Mucosa of rectum (tissue), 2 donors: ENCODE data around the gene MICAL3.
"Not testable (repeated sequence)": the region's sequence is repeated elsewhere in the genome, so short reads cannot be mapped to it uniquely, and the experiment has no call there.

Source experiments
- H3K27ac ChIP-seq, 2 donors: one replicate each; pipeline ENCODE4 v1.7.0; 2013; ENCODE audit warnings: inconsistent platforms in 2 of 2, low read depth in 2 of 2, low read length in 2 of 2
- H3K27me3 ChIP-seq, 2 donors: one replicate each; pipeline ENCODE4 v1.7.0; 2013; ENCODE audit warnings: low read length in 2 of 2; ENCODE audit not compliant: control insufficient read depth in 2 of 2, insufficient read depth in 2 of 2
- H3K36me3 ChIP-seq, 2 donors: one replicate each; pipeline ENCODE4 v1.7.0; 2013; ENCODE audit warnings: low read length in 2 of 2; ENCODE audit not compliant: control insufficient read depth in 2 of 2, insufficient read depth in 2 of 2
- H3K4me1 ChIP-seq, 2 donors: one replicate each; pipeline ENCODE4 v1.7.0; 2013; ENCODE audit warnings: low read length in 2 of 2, mild to moderate bottlenecking in 1 of 2; ENCODE audit not compliant: control insufficient read depth in 2 of 2, insufficient read depth in 2 of 2
- H3K4me3 ChIP-seq, 2 donors: one replicate each; pipeline ENCODE4 v1.7.0; 2013; ENCODE audit warnings: low read length in 2 of 2
- H3K9ac ChIP-seq, 2 donors: one replicate each; pipeline ENCODE4 v1.7.0; 2013; ENCODE audit warnings: low read length in 2 of 2, low read depth in 1 of 2, mild to moderate bottlenecking in 1 of 2
- H3K9me3 ChIP-seq, 2 donors: one replicate each; pipeline ENCODE4 v1.7.0; 2013; ENCODE audit warnings: low read length in 2 of 2; ENCODE audit not compliant: control insufficient read depth in 2 of 2
- donor health status: healthy.
- donor health status: Normal muscosa, but diverticular disease.

The MICAL3 gene

DNA sequence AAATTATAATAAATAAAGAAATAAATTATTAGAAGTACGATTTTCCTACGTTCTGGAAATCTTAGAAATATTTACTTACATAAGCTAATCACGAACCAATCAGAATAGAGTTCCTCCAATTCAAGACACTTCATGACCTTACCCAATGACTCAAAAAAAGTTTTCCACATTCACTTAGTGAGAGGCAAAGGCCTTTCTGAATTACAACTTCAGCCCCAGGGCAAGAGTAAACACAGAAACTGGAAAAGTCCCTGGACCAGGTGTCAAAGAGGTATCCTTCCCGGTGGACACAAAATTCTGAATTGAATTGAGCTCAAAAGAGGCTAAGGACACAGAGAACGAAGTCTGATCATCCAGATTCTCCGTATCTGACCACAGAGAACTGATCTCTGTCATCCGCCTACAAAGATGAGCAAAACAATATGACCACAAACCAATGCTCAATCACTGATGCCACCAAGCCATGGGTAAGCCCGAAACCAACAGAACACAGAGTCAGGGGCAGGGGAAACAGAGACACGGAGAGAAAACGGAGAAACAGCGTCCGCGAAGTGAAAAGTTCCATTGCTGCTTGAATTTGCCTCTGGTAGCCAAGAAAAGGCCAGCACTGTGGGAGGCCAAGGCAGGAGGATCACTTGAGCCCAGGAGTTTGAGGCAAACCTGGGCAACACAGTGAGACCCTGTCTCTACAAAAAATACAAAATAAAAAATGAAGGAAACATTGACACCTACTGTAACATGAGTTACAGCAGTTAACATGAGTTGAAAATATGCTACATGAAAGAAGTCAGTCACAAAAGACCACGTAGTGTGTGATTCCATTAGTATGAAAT, 256.9 kb downstream of the MICAL3 start:
- no peak overlapping the region for H3K27ac ChIP-seq
- no peaks in the 10 kb centered on the region for H3K27me3 ChIP-seq
- H3K9me3 ChIP-seq: no peaks in the 10 kb centered on the region
- H3K4me1 ChIP-seq: peaks cover 21 to 25% of the 10 kb centered on the region in 2 donors
- H3K9ac ChIP-seq: no peak overlapping the region
- H3K4me3 ChIP-seq: peak overlapping the region in 1 of 2 donors; percentile 37
- H3K36me3 ChIP-seq: no peaks in the 10 kb centered on the region

DNA sequence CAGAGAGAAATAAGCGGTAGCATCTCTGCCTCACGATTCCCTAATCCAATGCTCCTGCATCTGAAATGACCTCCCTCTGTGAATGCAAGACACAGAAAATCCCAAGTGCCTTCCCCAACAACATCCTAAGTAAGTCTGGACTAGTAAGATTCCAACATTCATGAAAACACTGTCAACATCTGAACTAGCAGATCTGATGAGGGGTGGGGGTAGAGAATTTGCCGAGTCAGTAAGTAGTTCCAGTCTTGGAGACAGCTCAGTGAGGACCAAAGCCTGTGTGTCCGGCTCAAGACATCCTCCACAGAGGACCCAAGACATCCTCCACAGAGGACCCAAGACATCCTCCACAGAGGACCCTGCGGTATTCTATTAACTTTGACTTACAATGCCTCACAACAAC, 259.5 kb downstream of the MICAL3 start:
- peaks cover 7 to 14% of the 10 kb centered on the region in 2 donors for H3K4me1 ChIP-seq
- not testable (repeated sequence) for H3K27me3 ChIP-seq, H3K36me3 ChIP-seq, H3K9ac ChIP-seq, H3K4me3 ChIP-seq, H3K9me3 ChIP-seq, H3K27ac ChIP-seq

GRCh38 chr22:17764036-17764435, 260.3 kb downstream of the MICAL3 start:
- Histone ChIP-seq H3K36me3 (no peaks in the 10 kb centered on the region), H3K27me3 (no peaks in the 10 kb centered on the region), H3K9me3 (no peaks in the 10 kb centered on the region), H3K4me1 (peaks cover 0 to 6% of the 10 kb centered on the region in 2 donors), H3K9ac (no peak overlapping the region), H3K4me3 (no peak overlapping the region), H3K27ac (no peak overlapping the region)

DNA sequence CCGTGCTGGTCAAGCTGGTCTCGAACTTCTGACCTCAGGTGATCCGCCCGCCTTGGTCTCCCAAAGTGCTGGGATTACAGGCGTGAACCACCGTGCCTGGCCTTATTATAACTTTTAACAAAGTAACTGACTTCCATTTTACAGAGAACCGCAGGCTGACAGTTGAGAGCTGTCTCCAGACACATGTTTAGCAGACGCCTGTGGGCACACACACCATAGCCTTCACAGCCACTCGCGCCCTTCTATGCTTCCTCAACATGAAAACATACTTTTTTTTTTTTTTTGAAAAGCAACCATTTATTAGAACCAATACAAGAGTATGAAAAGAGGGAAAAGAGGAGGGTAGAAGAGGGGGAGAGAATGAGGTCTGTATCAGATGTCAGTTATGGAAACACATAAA, 260.9 kb downstream of the MICAL3 start:
- not testable (repeated sequence) for H3K4me3 ChIP-seq, H3K36me3 ChIP-seq, H3K27me3 ChIP-seq, H3K9ac ChIP-seq, H3K27ac ChIP-seq, H3K9me3 ChIP-seq, H3K4me1 ChIP-seq

DNA sequence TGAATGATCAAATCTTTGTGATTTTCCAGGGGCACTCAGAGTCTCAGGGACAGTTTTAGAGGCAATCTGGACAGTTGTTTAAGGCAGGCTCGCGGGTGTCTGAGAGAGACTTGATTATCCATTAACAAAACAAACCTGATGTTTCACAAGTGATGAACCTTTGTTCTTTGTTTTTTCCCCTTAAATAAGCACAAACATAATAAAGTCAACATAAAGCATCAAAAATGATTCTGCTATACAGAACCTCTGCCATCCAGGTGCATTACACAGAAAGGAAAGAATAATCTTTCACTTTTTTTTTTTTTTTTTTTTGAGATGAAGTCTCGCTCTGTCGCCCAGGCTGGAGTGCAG, 263.2 kb downstream of the MICAL3 start:
- Histone ChIP-seq H3K9ac (no peak overlapping the region), H3K4me3 (no peak overlapping the region), H3K27me3 (no peaks in the 10 kb centered on the region), H3K4me1 (no peaks in the 10 kb centered on the region), H3K27ac (no peak overlapping the region), H3K9me3 (no peaks in the 10 kb centered on the region), H3K36me3 (no peaks in the 10 kb centered on the region)

DNA sequence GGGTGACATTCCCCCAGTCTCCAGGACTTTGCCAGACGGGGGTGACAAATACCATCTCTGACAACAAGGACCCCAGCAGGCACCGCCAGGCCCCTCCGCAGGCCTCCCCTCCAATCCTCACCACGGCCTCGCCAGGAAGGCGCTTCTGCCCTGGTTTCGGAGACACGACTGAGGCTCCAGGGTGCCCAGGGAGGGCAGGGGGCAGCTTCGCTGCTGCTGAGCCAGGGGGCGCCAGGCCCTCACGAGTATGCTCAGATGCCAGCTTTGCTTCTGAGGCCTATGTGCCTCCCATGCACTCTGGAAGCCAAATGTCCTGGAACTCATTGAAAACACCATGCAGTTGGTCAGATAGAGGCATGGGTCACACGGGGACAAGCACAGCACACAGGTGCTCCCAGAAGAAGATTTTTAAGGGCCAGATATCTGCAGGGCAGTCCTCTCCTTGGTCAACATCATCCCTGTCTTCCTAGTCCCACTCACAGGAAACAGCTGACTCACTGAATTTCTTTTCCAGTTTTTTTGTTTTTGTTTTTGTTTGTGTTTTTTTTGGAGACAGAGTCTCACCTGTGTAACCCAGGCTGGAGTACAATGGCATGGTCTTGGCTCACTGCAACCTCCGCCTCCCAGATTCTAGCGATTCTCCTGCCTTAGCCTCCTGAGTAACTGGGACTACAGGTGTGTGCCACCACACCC, 270.0 kb downstream of the MICAL3 start:
- no peaks in the 10 kb centered on the region for H3K9me3 ChIP-seq
- H3K27me3 ChIP-seq: no peaks in the 10 kb centered on the region
- no peak overlapping the region for H3K4me3 ChIP-seq
- H3K36me3 ChIP-seq: no peaks in the 10 kb centered on the region
- no peak overlapping the region for H3K27ac ChIP-seq
- H3K9ac ChIP-seq: no peak overlapping the region
- no peaks in the 10 kb centered on the region for H3K4me1 ChIP-seq

DNA sequence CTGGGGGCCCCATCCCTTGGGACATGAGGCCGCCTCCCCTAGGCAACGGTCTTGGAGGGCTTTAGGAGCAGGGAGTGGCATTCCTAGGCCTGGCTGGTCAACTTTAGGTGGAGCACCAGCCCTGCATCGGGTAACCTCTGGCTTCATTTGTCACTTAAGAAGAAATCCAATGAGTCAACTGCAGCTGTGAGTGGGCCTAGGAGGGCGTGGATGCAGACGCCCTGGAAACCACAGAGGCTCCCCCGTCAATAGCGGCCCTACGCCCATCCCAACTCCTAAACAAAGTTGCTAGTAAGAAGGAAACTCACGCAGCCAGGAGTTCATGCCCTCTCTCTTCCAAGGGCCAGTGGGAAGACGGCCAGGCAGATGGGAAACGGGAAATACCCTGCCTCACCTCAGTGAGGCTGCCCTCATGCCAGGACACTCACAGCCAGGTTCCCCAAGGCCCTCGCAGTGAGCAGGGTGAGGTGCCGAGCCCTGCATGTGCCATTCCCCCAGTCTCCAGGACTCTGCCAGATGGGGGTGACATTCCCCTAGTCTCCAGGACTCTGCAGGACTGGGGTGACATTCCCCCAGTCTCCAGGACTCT, 270.9 kb downstream of the MICAL3 start:
- Histone ChIP-seq H3K27me3 (no peaks in the 10 kb centered on the region), H3K4me3 (no peak overlapping the region), H3K4me1 (no peaks in the 10 kb centered on the region), H3K9ac (no peak overlapping the region), H3K27ac (no peak overlapping the region), H3K36me3 (no peaks in the 10 kb centered on the region), H3K9me3 (no peaks in the 10 kb centered on the region)

- H3K4me3 ChIP-seq: no peak overlapping the region
- H3K4me1 ChIP-seq: no peaks in the 10 kb centered on the region
- no peak overlapping the region for H3K27ac ChIP-seq
- H3K9ac ChIP-seq: no peak overlapping the region
- H3K27me3 ChIP-seq: no peaks in the 10 kb centered on the region
- H3K36me3 ChIP-seq: no peaks in the 10 kb centered on the region
- no peaks in the 10 kb centered on the region for H3K9me3 ChIP-seq
Measured at GRCh38 chr22:17751596-17751995, 272.8 kb downstream of the MICAL3 start.

DNA sequence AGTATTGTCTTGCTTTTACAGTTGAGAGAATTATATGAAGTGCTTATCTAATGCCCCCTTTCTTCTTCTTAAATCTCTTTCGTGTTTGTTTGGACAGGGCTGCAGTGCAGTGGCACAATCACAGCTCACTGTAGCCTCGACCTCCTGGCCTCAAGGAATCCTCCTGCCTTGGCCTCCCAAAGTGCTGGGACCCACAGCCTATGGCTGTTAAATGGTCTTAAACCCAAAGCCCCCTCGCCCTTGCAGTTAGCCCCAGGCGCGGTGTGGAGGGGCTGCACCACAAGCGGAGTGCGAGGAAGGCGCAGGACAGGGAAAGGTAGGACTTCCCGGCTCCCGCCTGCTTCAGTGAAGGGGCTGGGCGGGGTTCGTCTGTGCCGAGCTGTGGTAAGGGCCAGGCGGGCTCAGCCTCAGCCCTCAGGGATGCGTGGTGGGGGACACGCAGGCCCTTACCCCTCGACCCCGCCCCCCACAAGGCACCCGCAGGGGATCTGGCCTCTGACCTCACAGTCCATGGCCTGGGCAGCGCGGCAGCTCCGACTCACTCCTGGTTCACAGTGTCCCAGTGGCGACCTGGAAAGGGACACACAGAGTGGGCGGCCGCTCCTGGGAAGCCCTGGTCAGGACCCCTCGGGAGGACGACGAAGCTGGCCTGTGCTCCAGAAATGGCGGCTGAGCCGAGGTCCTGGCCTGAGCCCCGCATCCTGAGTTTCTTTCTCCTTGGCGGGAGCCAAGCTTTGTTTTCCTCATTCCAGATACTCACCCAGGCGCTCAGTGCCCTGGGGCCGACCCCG, 274.6 kb downstream of the MICAL3 start:
- Histone ChIP-seq H3K9me3 (no peaks in the 10 kb centered on the region), H3K36me3 (no peaks in the 10 kb centered on the region), H3K4me3 (no peak overlapping the region), H3K9ac (no peak overlapping the region), H3K4me1 (no peaks in the 10 kb centered on the region), H3K27me3 (no peaks in the 10 kb centered on the region), H3K27ac (no peak overlapping the region)
